D341Med (cell line): ENCODE results near the gene ALG1.
A peak's percentile ranks its signal among the peaks of the same experiment; 100 is the strongest.
"Not testable (repeated sequence)": the region's sequence is repeated elsewhere in the genome, so short reads cannot be mapped to it uniquely, and the experiment has no call there.

ENCODE experiments used
- DNase-seq: peaks from one replicate; pipeline ENCODE4 v3.0.0; 2012; ENCODE audit warnings: low spot score

Gene ALG1

GRCh38 chr16:5073279-5073629 lies 1.6 kb downstream of the ALG1 start:
- no peak for DNase-seq

GRCh38 chr16:5073771-5074170 lies 2.1 kb downstream of the ALG1 start:
- not testable (repeated sequence) for DNase-seq

DNA sequence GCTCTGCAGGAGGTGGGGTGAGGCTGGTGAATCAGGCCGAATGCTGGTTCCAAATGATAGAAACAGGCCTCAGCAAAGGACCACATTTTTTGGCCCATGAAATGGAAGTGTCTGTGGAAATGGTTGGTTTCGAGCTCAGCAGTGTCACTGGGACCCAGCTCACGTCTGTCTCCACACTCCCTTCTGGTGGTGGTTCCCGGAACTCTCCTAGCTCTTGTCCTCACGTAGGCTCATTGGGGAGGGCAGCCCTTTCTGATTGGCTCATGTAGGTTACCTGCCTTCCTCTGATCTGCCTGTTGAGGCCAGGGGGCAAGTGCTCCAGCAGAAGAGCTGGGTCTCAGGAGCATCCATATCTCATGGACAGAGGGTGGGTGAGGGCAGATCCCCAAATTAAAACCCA lies 4.0 kb downstream of the ALG1 start:
- DNase-seq, result no peak

GRCh38 chr16:5077304-5077703 lies 5.7 kb downstream of the ALG1 start:
- DNase-seq, result no peak

DNA sequence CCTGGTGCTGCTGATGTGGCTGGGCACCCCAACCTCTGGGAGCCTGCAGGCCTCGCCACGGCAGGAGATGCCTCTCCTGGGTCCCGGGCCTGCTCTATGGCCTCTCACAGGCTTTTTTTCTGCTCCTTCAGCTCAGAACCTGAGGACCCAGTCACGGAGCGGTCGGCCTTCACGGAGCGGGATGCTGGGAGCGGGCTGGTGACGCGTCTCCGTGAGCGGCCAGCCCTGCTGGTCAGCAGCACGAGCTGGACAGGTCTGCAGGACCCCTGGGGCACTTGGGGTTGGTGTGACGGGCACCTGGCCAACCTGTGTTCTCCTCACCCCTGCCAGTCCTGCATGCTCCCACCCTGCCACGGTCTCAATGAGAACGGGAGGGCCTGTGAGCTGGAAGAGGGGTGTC lies 7.0 kb downstream of the ALG1 start:
- no peak for DNase-seq

- not testable (repeated sequence) for DNase-seq
Observed at GRCh38 chr16:5080461-5080860, 8.8 kb downstream of the ALG1 start.

DNA sequence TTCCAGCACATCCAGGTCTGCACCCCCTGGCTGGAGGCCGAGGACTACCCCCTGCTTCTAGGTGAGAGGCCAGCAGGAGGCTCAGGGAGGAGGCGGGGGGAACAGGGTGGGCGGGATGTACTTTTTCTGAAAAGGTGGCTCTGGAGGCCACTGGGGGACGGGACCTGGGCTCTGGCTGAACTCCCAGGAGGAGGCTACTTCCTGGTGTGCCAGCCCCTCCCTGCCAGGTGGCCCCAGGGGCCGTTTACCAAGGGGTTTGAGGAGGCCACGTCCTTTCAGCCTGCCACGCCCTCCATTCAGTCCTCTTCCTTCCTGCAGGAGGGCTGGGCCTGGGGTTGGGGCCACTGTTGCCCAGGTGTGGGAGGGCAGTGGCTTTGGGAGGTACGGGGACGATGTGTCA lies 9.4 kb downstream of the ALG1 start:
- DNase-seq, result not testable (repeated sequence)

- not testable (repeated sequence) for DNase-seq
Observed at GRCh38 chr16:5083646-5084045, 12.0 kb downstream of the ALG1 start.

DNA sequence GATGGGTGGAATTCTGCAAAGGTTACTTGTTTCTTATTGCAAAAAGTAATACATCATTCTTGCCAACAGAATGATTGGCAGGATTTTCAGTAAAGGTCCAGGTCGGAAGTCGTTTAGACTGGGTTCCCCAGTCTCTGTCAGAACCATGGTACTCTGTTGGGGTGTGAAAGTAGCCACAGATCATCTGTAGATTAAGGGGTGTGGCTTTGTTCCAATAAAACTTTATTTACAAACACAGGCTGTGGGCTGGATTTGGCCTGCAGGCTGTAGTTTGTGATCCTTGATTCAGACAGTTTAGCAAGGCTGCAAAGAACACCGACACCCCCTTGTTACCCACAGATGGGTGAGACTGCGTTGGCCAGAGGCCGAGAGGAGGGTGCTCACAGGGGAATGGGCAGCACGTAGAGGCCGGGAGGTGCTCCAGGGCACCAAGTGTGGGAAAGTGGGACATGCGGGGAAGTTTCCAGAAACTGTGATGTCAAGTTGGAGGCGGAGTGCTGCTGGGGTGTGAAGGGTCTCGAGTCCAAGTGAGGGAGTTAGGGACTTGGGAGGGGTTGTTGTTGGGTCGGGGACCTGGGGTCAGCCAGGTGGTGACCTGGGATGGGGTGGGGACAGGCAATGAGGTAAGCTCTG lies 12.6 kb downstream of the ALG1 start:
- DNase-seq, result not testable (repeated sequence)

DNA sequence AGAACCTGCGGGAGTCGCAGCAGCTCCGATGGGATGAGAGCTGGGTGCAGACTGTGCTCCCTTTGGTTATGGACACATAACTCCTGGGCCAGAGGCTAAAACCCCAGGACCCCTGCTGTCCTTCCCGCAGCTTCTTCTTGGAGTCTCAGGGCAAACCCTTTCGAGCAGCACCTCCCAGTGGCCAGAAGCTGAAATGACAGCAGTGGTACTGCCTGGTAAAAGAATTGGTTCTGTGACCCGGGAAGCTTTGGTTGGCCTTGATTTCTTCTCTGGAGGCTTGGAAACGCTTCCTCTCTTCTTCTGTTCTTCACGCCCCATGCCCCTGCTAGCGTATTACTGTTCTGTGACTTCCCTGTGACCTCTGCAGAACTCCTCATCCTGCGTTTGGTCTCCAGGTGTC lies 13.2 kb downstream of the ALG1 start:
- DNase-seq, result peak; percentile 61

DNA sequence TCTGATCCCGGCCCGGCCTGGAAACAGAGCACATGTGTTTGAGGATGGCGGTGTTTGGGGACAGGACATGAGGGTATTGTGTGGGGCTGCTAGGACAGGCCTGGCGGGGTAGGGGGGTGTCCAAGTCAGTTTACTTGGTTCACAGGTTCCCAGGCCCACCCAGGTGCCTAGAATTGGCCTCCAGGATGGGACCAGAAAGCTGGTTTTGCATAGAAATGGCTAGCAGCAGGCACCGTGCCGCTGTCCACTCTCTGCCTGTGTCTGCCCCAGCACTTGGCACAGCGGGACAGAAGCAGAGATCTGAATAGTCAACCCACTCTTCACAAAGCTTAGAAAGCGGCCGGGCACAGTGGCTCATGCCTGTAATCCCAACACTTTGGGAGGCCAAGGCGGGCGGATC lies 14.1 kb downstream of the ALG1 start:
- not testable (repeated sequence) for DNase-seq

DNA sequence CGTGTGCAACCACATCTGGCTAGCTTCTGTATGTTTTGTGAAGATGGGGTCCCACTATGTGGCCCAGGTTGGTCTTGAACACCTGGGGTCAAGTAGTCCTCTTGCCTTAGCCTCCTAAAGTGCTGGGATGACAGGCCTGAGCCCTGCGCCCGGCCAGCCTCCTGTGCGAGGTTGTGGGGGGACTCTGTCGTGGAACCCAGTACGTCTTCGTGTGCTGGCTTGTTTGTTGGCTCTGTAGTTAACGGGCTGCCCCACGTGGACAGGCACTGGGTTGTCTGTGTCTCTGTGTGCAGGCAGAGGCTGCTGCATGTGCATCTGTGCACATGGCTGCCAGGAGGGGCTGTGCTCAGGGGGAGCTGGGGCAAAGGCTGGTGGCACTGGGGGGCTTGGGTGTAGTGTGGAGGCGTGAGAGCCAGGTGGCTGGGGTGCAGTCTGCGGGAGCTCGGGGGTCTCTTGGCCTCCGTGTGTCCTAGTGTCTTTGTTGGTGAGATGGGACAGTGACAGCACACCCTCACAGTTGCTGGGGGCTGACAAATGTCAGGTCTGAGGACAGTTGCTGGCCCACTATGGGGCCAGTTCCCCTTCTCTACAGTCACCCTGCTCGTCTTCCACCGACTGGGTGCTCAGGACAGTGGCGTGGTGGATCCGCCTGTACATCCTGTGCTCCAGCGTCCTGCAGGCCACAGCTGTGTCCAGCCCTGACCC lies 16.6 kb downstream of the ALG1 start:
- not testable (repeated sequence) for DNase-seq

GRCh38 chr16:5088936-5089335 lies 17.3 kb downstream of the ALG1 start:
- not testable (repeated sequence) for DNase-seq

DNA sequence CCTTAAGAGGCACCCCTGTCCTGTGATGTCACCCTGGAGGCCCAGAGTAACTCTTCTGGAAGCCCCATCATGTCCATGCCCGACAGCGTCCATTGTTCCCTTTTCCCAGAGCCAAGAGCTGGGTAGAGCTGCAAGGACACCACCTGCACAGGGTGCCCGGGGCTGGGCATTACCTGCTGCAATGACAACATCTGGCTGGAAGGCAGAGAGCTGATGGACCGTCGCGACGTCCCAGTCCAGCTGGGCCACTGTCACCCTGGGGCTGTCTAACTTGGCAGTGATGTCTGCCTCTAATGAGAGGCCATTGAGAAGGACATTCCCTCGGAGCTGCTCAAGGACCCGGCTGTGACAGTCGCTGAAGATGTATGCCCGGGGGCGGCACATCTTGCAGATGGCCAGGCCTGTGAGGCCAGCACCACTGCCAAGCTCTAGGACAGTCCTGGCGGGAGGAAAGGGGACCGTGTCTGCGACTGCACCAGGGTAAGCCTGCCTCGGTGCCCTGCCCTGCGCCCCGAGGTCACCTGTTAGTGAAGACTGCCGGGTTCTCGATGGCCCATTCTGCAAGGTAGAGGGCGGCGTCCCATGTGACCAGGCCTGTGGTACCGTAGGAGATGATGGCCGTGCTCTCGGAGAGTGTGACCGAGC lies 18.4 kb downstream of the ALG1 start:
- DNase-seq, result not testable (repeated sequence)

- DNase-seq, result not testable (repeated sequence)
Observed at GRCh38 chr16:5090592-5090991, 18.9 kb downstream of the ALG1 start.

GRCh38 chr16:5093081-5093480 lies 21.4 kb downstream of the ALG1 start:
- DNase-seq, result not testable (repeated sequence)

- DNase-seq, result not testable (repeated sequence)
Observed at GRCh38 chr16:5093746-5094145, 22.1 kb downstream of the ALG1 start.

- not testable (repeated sequence) for DNase-seq
Observed at GRCh38 chr16:5095145-5095830, 23.6 kb downstream of the ALG1 start.

DNA sequence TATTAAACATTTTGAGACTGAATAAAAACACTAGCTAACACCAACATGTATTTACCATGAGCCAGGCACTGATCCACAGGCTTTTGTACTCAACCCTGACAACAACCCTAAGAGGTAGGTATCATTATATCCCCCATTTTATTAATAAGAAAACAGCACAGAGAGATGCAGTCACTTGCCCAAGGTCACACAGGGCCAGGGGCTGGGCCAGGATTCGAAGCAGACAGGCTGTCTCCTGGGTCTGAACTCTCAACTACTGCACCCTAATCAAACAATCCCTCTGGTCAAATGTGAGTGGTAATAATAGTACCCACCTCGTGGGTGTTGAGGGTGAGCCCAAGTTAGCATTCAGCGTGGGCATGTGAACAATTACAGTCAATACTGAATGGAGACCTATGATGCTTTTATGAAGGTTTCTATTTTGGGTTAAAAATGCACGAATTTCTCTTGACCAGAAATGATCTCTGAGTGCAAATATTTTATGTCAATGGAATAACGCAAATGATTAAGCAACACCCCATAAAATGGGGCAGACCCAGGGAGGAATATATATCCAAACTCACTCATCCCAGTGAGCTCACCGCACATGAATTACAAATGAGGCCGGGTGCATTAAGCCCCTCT lies 24.9 kb downstream of the ALG1 start:
- DNase-seq, result not testable (repeated sequence)

- peak; percentile 38 for DNase-seq
Observed at GRCh38 chr16:5097061-5097469, 25.4 kb downstream of the ALG1 start.

- peak; percentile 87 for DNase-seq
Observed at GRCh38 chr16:5097470-5098220, 26.0 kb downstream of the ALG1 start, which contains the start of gene EEF2KMT. Gene EEF2KMT (minus strand): TSS chr16:5097795. CDS start chr16:5097739, 56 bp downstream.
